ENCODE measurements around the gene GMCL2.

GMCL2 gene

DNA sequence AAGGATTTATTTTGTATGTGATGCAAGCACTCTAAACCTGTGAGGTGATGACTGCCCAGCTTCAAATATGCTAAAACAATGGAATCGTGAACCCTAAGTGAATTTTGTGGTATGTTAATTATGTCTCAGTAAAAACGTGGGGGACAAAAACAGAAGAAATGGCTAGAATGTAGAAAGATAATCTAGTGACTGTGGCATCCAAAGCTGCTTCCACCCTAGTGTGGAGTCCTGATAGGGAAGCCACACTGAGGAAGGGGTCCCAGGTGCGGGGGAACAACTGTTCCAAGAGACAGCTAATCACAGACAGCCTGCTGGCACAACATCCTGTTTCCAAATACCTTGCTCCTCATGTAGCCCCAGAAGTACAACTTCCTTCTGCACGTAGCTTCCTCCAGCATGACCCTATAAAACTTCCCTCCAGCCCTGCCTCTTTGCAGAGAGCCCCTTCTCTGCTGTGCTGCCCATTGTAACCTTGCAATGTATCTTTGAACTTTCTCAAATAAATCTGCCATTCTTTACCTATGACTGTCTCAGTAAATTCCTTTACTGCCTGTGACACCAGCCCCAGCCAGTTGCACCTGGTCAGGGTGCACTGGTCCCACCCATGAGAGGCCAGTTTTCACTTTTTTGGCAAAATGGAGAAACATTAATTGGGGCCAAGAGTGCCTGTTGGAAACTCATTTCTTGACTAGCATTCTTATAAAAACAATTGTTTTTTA is 4.9 kb downstream of the GMCL2 start:
- Mint-ChIP-seq H3K9me3 (no peaks in the 10 kb centered on the region), H3K27me3 (peaks cover 16% of the 10 kb centered on the region)
- no peak for ATAC-seq (replicated peaks; ENCODE audit: extremely low read depth, poor library complexity, severe bottlenecking)

DNA sequence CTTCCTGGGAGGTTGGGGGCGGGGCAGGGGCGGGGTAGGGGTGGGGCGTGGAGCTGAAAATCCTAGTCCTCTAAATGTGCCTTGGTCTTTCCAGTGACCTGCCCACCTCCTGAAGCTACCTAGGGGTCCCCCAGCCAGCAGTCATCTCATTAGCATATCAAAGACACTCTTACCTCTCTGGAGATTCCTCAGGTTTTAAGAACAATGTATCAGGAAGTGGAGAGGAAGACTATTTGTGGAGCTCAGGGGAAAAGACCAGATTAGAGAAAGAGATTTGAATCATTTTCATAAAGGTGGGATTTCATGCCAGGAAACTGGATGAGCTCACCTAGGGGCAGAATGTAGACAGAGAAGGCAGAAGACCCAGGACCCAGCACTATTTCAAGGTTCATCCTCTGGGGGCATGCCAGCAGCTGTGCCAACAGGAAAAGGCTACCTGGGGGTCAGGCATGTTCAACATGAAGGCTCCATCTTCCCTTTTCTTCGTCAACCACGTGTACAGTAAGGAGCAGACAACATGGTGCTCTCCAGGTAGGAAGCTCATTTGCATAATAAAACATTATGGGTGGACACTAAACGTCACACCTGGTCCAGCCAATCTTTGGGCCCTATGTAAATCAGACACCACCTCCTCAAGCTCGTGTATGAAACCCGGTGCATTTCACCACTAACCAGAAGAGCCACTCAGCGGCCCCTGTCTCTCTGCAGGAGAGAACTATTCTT is 6.9 kb downstream of the GMCL2 start:
- no peak for ATAC-seq (replicated peaks; ENCODE audit: extremely low read depth, poor library complexity, severe bottlenecking)

More for the DNA sequence above, 4.9 kb downstream of the GMCL2 start:
- DNase-seq (ENCODE audit: low spot score in 2 of 2) = no peak
- Mint-ChIP-seq H3K4me3 (no peak overlapping the region), H3K36me3 (ENCODE audit: insufficient read depth) (peaks cover 2% of the 10 kb centered on the region), H3K27ac (ENCODE audit: low read depth) (no peak overlapping the region), H3K4me1 (no peaks in the 10 kb centered on the region)

DNA sequence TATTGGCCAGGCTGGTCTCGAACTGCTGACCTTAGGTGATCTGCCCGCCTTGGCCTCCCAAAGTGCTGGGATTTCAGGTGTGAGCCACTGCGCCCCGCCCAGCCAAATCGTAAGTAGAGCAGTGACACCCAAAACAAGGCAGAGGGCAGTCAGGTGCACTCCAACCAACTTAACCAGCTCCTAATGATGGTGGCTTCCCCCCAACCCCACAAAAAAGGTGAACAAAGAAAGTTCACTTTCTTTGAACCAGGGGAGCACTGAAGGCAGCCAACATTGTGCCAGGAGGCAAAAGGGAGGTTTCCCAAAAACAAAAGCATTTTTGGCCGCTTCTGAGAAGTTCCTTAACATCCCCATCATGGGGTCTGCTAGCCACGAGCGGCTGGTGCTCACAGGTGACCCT is 9.6 kb downstream of the GMCL2 start:
- ATAC-seq (replicated peaks; ENCODE audit: extremely low read depth, poor library complexity, severe bottlenecking) (no peak), DNase-seq (ENCODE audit: low spot score in 2 of 2) (no peak)
- Mint-ChIP-seq H3K9me3 (no peaks in the 10 kb centered on the region), H3K27me3 (peaks cover 25% of the 10 kb centered on the region), H3K4me3 (no peak overlapping the region), H3K4me1 (no peaks in the 10 kb centered on the region), H3K27ac (ENCODE audit: low read depth) (no peak overlapping the region), H3K36me3 (ENCODE audit: insufficient read depth) (peaks cover 2% of the 10 kb centered on the region)

More for the DNA sequence above, 6.9 kb downstream of the GMCL2 start:
- DNase-seq (ENCODE audit: low spot score in 2 of 2) = no peak
- Mint-ChIP-seq H3K4me3 (no peak overlapping the region), H3K27me3 (peaks cover 25% of the 10 kb centered on the region), H3K36me3 (ENCODE audit: insufficient read depth) (peaks cover 2% of the 10 kb centered on the region), H3K4me1 (no peaks in the 10 kb centered on the region), H3K27ac (ENCODE audit: low read depth) (no peak overlapping the region), H3K9me3 (no peaks in the 10 kb centered on the region)

DNA sequence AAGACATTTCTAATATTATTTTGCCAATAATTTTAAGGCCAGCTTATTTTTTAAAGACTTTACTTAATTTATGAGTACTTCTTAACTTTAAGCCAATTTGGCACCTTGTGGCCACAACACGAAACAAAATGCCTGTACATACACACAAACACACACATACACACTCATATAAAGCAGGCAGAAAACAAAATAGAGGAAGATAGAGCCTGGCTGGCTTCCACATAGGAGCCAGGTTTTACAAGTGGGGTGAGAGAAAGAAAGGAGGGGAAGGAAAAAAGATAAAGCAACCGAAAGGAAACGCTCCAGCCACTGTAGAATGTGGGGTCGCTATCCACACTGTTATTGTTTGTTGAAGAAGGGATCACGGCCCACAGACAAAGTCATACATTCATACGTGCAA is 10.4 kb downstream of the GMCL2 start:
- H3K27me3 Mint-ChIP-seq = peaks cover 25% of the 10 kb centered on the region
- DNase-seq (ENCODE audit: low spot score in 2 of 2) (no peak), ATAC-seq (replicated peaks; ENCODE audit: extremely low read depth, poor library complexity, severe bottlenecking) (no peak)
- H3K27ac Mint-ChIP-seq (ENCODE audit: low read depth) = no peak overlapping the region
- no peaks in the 10 kb centered on the region for H3K36me3 Mint-ChIP-seq (ENCODE audit: insufficient read depth)
- no peak overlapping the region for H3K4me3 Mint-ChIP-seq
- H3K4me1 Mint-ChIP-seq = no peaks in the 10 kb centered on the region
- no peaks in the 10 kb centered on the region for H3K9me3 Mint-ChIP-seq

DNA sequence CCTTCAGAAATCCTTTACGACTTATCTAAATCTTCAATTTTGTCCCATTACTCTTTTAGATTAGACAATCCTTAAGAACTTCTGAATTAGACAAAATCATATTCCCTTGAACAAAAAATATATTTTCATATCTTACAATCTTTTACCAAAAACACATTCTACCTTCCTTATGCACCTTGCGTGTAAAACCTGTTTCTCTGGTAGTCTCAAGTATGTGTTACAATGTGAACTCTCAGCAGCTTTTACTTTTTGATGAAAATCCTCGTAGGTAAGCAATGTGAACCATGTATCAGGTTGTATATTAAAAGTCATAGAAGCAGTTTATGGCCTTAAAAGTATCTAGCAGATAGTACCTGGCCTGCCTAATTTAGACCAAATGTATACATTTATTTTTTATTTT is 12.7 kb downstream of the GMCL2 start:
- H3K27ac Mint-ChIP-seq (ENCODE audit: low read depth) = no peak overlapping the region
- H3K9me3 Mint-ChIP-seq = no peaks in the 10 kb centered on the region
- ATAC-seq (replicated peaks; ENCODE audit: extremely low read depth, poor library complexity, severe bottlenecking) (no peak), DNase-seq (ENCODE audit: low spot score in 2 of 2) (no peak)
- H3K36me3 Mint-ChIP-seq (ENCODE audit: insufficient read depth) = no peaks in the 10 kb centered on the region
- no peak overlapping the region for H3K4me3 Mint-ChIP-seq
- H3K27me3 Mint-ChIP-seq = peaks cover 30% of the 10 kb centered on the region
- no peaks in the 10 kb centered on the region for H3K4me1 Mint-ChIP-seq

DNA sequence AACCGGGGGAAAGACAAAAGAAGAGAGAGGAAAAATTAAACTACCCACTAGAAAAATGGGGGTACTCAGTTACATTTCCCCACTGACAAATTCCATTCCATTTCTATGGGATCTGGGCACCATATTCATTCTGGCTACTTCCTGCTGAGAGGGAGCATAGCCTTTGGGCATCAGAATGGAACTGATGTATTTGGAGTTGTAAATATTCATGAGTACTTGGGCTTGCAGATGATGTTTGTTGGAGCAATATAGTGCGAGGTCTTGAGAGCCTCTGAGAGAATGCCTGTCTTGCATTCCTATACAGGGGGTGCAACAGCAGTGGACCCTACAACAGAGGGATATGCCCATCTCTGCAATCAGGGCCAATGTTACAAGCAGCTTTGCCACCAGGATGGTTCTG is 16.7 kb downstream of the GMCL2 start:
- Mint-ChIP-seq H3K9me3 (no peaks in the 10 kb centered on the region), H3K4me1 (no peaks in the 10 kb centered on the region), H3K4me3 (no peak overlapping the region), H3K27me3 (peaks cover 8% of the 10 kb centered on the region), H3K27ac (ENCODE audit: low read depth) (no peak overlapping the region), H3K36me3 (ENCODE audit: insufficient read depth) (no peaks in the 10 kb centered on the region)
- ATAC-seq (replicated peaks; ENCODE audit: extremely low read depth, poor library complexity, severe bottlenecking) = no peak
- no peak for DNase-seq (ENCODE audit: low spot score in 2 of 2)

DNA sequence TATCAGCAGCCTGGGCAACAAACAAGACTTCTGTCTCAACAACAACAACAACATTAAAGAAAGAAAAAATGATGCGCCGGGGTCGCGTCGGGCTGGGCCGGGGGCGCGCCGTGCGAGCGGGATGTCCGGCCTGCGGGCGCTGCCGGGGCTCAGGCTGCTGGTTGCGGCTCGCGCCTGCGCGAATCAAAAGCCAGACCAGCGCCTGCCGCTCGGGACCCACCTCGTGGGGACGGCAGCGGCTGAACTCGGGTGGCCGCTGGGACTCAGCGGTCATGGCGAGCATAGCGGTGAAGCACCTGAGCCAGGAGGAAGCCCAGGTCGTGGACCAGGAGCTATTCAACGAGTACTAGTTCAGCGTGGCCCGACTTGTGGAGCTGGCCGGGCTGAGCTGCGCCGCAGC is 21.6 kb downstream of the GMCL2 start:
- Mint-ChIP-seq H3K4me1 (peaks cover 7% of the 10 kb centered on the region), H3K4me3 (no peak overlapping the region), H3K27ac (ENCODE audit: low read depth) (no peak overlapping the region), H3K9me3 (no peaks in the 10 kb centered on the region), H3K36me3 (ENCODE audit: insufficient read depth) (no peaks in the 10 kb centered on the region), H3K27me3 (peaks cover 39% of the 10 kb centered on the region)
- DNase-seq (ENCODE audit: low spot score in 2 of 2) = no peak
- no peak for ATAC-seq (replicated peaks; ENCODE audit: extremely low read depth, poor library complexity, severe bottlenecking)

DNA sequence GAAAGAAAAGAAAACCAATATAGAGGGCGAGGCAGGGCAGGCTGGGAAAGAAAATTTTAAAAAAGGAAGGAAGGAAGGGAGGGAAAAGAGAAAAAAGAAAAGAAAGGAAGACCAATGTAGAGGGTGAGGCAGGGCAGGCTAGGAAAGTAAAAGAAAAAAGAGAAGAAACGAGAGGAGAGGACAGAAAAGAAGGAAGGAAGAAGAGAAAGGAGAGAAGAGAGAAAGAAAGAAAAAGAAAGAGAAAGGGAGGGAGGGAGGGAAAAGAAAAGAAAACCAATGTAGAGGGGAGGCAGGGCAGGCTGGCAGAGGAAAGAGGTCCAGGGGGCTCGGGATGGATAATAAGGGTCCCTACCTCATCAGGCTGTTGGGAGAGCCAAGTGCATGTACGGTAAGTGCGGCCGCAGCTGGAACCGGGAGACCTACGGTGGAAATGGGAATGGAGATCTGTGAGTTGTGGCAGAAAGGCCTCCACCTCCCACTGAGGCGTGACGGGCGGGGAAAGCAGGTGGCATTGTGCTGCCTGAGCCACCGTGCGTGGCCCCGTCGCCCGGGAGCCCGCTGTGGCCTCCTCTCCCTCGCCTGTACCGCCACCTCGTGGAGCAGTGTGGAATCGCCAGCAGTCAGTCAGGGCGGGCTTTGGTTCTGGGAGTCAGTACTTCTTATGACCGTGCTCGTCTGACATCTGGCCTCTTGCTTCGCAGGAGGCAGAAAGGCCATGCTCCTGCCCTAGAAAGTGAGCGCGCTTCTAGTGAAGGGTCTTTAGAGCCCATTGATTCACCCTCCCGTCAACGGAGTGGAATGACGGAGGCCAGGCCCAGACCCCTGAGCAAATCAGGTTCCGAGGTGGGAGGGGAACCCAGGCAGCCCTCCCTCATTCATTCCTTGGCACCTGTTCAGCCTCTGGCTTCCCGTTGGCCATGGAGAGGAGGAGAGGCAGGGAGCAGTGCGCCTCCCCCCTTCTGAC is 23.1 kb downstream of the GMCL2 start:
- H3K27ac Mint-ChIP-seq (ENCODE audit: low read depth) = peak overlapping the region; percentile 45
- H3K9me3 Mint-ChIP-seq = no peaks in the 10 kb centered on the region
- H3K4me3 Mint-ChIP-seq = no peak overlapping the region
- peak; percentile 89 to 98 for DNase-seq (ENCODE audit: low spot score in 2 of 2)
- peaks cover 7% of the 10 kb centered on the region for H3K4me1 Mint-ChIP-seq
- no peaks in the 10 kb centered on the region for H3K36me3 Mint-ChIP-seq (ENCODE audit: insufficient read depth)
- ATAC-seq (replicated peaks; ENCODE audit: extremely low read depth, poor library complexity, severe bottlenecking) = peak; percentile 97
- peaks cover 31% of the 10 kb centered on the region for H3K27me3 Mint-ChIP-seq

DNA sequence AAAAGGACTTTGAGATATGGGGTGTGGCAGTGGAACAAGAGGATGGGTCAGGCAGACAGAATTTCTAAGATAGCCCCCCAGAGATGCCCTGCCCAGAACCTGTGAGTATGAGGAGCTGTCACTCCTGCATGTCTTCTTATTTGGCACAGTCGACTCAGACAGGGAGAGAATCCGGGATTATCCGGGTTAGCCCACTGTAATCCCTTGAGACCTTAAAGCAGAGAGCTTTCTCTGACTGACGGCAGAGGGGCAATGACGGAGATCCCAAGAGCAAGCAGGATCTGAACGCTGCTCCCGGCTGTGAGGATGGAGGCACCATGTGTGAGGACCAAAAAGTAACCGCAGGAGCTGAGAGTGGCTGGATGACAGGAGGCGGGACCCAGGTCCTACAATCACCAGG is 24.7 kb downstream of the GMCL2 start:
- Mint-ChIP-seq H3K27ac (ENCODE audit: low read depth) (no peak overlapping the region), H3K4me1 (peaks cover 7% of the 10 kb centered on the region), H3K9me3 (no peaks in the 10 kb centered on the region), H3K27me3 (peaks cover 31% of the 10 kb centered on the region), H3K36me3 (ENCODE audit: insufficient read depth) (no peaks in the 10 kb centered on the region), H3K4me3 (no peak overlapping the region)
- ATAC-seq (replicated peaks; ENCODE audit: extremely low read depth, poor library complexity, severe bottlenecking) (no peak), DNase-seq (ENCODE audit: low spot score in 2 of 2) (no peak)

DNA sequence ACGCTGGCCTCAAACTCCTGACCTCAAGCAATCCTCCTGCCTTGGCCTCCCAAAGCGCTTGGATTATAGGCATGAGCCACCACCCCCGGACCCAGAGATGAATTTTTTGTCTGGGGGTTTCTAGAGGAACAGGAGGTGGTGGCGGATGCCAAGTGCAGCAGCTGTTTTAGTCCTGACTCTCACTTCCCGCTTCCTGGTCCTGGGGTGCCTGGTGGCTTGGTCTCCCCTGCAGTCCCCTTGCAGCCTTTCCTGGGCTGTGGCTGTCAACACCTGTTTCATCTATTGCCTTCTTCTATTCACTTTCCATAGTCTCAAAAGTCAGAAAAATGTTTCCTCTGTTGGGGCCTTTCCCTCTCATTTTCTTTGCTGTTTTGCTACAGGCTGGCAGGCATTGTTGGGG is 27.0 kb downstream of the GMCL2 start:
- DNase-seq (ENCODE audit: low spot score in 2 of 2) (no peak), ATAC-seq (replicated peaks; ENCODE audit: extremely low read depth, poor library complexity, severe bottlenecking) (no peak)
- H3K9me3 Mint-ChIP-seq = no peaks in the 10 kb centered on the region
- H3K27me3 Mint-ChIP-seq = peaks cover 31% of the 10 kb centered on the region
- H3K36me3 Mint-ChIP-seq (ENCODE audit: insufficient read depth) = no peaks in the 10 kb centered on the region
- H3K4me1 Mint-ChIP-seq = peaks cover 7% of the 10 kb centered on the region
- H3K4me3 Mint-ChIP-seq = no peak overlapping the region
- no peak overlapping the region for H3K27ac Mint-ChIP-seq (ENCODE audit: low read depth)

DNA sequence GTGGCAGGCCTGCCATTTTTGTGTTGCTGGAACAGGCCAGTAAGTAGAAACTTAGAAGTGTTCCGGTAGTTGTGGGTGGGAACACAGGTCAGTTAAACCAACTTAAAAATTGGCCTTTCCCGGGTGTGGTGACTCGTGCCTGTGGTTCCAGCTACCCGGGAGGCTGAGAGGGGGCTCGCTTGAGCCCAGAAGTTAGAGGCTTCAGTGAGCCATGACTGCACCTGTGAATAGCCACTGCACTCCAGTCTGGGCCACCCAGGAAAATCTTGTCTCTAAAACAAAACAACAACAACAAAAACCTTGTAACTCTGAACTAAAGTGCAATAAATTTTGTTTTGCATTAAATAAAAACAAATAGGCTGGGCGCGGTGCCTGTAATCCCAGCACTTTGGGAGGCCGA is 32.1 kb downstream of the GMCL2 start:
- H3K27me3 Mint-ChIP-seq = no peaks in the 10 kb centered on the region
- peaks cover 31% of the 10 kb centered on the region for H3K4me1 Mint-ChIP-seq
- DNase-seq (ENCODE audit: low spot score in 2 of 2) (no peak), ATAC-seq (replicated peaks; ENCODE audit: extremely low read depth, poor library complexity, severe bottlenecking) (no peak)
- H3K4me3 Mint-ChIP-seq = no peak overlapping the region
- no peak overlapping the region for H3K27ac Mint-ChIP-seq (ENCODE audit: low read depth)
- H3K36me3 Mint-ChIP-seq (ENCODE audit: insufficient read depth) = peaks cover 14% of the 10 kb centered on the region
- H3K9me3 Mint-ChIP-seq = no peaks in the 10 kb centered on the region

DNA sequence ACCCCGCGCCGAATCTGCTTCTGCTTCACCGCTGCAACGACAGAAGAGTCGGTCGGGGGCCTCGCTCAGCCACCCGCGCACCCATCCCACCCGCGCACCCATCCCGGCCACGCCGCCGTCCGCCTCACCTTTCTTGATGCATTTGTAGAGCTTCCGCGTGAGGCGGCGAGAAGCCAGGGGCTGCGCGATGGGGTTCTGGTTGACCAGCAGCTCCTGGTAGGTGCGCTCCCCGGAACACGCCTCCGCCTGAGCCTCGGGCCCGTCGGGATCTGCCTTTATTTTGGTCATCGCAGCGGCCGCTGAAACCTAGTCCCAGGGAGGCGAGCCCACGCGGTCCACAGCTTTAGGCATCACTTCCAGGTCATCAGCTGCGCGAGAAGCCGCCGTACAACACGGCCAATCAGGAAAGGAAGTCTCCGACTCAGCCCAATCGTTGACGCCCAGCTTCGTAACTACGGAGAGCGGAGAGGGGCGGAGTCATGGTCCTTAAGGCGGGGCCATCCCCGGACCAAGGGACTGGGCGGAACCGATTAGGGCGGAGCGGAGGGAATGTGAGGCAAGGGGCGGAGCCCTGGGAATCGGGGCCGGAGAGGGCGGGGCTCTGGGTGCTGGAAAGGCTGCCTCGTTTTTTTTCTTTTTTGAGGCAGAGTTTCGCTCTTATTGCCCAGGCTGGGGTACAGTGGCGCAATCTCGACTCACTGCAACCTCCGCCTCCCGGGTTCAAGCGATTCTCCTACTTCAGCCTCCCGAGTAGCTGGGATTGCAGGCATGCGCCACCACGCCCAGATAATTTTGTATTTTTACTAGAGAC is 33.4 kb downstream of the GMCL2 start, which contains the start of gene NHP2:
Gene NHP2 (minus strand): TSS at position 356 of the 811 bp plus-strand sequence. CDS start 68 bp downstream, at position 288.
- DNase-seq (ENCODE audit: low spot score in 2 of 2) = peak; percentile 92 to 94
- Mint-ChIP-seq H3K27ac (ENCODE audit: low read depth) (peak within 1 kb of the TSS; percentile 84), H3K4me1 (peaks cover 31% of the 10 kb centered on the region), H3K27me3 (no peaks in the 10 kb centered on the region), H3K9me3 (no peaks in the 10 kb centered on the region), H3K36me3 (ENCODE audit: insufficient read depth) (peaks cover 22% of the 10 kb centered on the region), H3K4me3 (peak within 1 kb of the TSS; percentile 97)
- ATAC-seq (replicated peaks; ENCODE audit: extremely low read depth, poor library complexity, severe bottlenecking) = peak; percentile 99

Data from central memory CD8-positive, alpha-beta T cell (primary cell).